Astrocyte of the cerebellum (primary cell): ENCODE measurements around the gene OR2AT4.
A peak's percentile ranks its signal among the peaks of the same experiment; 100 is the strongest.

Experiments
- DNase-seq: peaks from one replicate; pipeline ENCODE4 v3.0.0-alpha.2; 2011; ENCODE audit warnings: low read depth
- H3K4me3 ChIP-seq: 2 replicates; pipeline ENCODE4 v1.5.1; 2011; ENCODE audit warnings: mild to moderate bottlenecking, low read depth, low read length, moderate library complexity
- in situ Hi-C: cut with HindIII; loops from 2 replicates; pipeline ENCODE4 v1.10.0; 2017; ENCODE audit warnings: low sequenced_read_pairs
- TF ChIP-seq, protein P1 (sequence below): IDR thresholded peaks from 2 replicates; pipeline ENCODE4 v1.5.1; 2012; ENCODE audit warnings: low read length, low read depth, moderate library complexity, mild to moderate bottlenecking; ENCODE audit errors: missing control alignments

Gene OR2AT4

DNA sequence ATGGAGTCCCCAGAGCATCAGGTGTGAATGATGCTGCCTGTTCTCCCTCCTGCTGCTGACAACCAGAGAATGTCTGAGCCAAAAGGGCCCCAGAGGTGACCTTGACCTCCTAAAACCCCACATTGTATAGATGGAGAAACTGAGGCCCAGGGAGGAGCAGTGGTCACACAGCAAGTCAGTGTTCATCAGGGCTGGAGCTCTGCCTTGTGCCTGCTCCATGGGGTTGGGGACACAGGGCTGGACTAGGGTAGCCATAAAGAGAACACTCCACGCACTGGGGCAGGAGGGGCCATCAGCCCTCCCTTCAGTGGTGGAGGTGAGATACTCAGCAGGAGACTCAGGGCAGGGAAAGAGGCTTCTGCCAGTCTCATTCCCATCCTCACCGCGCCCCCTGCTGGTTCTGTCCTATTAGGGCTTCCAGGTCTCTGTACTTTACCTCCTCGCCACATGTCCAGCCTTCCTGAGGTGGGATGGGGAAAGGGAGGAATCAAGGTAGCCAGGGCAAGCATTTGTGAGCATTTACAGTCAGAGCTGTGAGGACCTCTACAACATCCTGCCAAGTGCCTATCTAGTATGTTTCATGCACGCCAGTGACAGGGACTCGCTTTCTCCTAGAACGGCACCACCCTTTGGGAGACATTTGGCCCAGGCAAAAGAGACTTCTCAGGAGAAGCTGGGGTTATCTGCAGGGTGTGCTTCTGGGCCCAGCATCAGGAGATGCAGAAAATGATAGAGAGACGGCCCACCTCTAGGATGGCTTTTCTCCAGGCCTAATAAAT lies 64.7 kb downstream of the OR2AT4 start:
- TF ChIP-seq, protein P1, sequence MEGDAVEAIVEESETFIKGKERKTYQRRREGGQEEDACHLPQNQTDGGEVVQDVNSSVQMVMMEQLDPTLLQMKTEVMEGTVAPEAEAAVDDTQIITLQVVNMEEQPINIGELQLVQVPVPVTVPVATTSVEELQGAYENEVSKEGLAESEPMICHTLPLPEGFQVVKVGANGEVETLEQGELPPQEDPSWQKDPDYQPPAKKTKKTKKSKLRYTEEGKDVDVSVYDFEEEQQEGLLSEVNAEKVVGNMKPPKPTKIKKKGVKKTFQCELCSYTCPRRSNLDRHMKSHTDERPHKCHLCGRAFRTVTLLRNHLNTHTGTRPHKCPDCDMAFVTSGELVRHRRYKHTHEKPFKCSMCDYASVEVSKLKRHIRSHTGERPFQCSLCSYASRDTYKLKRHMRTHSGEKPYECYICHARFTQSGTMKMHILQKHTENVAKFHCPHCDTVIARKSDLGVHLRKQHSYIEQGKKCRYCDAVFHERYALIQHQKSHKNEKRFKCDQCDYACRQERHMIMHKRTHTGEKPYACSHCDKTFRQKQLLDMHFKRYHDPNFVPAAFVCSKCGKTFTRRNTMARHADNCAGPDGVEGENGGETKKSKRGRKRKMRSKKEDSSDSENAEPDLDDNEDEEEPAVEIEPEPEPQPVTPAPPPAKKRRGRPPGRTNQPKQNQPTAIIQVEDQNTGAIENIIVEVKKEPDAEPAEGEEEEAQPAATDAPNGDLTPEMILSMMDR: peak; percentile 80
- in situ Hi-C loops: loop anchor here (5.0 kb wide), 1 partner anchor 105 kb away; no protein-coding TSS in a partner anchor
- DNase-seq: no peak
- no peak overlapping the region for H3K4me3 ChIP-seq
